AML-193 (cell line): ENCODE measurements around the gene ECI1.

Experiments used
- DNase-seq, 2 experiments: peaks; one replicate each; lab custom pipeline; 2025; lab: John Stamatoyannopoulos, UW

ECI1 gene

GRCh38 chr16:2233872-2234812 lies 17.2 kb downstream of the ECI1 start:
- no peak for DNase-seq

GRCh38 chr16:2233046-2233775 lies 18.2 kb downstream of the ECI1 start:
- no peak for DNase-seq

- DNase-seq = no peak
Observed at GRCh38 chr16:2232094-2232990, 19.0 kb downstream of the ECI1 start.

- no peak for DNase-seq
Observed at GRCh38 chr16:2231016-2231931, 20.1 kb downstream of the ECI1 start.

- no peak for DNase-seq
Observed at GRCh38 chr16:2230376-2230775, 21.0 kb downstream of the ECI1 start.

GRCh38 chr16:2229632-2230250 lies 21.6 kb downstream of the ECI1 start:
- DNase-seq = no peak

- no peak for DNase-seq
Observed at GRCh38 chr16:2229091-2229490, 22.3 kb downstream of the ECI1 start.

- DNase-seq = no peak
Observed at GRCh38 chr16:2228161-2228824, 23.1 kb downstream of the ECI1 start.

GRCh38 chr16:2226918-2227317 lies 24.5 kb downstream of the ECI1 start:
- no peak for DNase-seq

GRCh38 chr16:2226245-2226793 lies 25.1 kb downstream of the ECI1 start:
- no peak for DNase-seq

GRCh38 chr16:2223942-2224486 lies 27.4 kb downstream of the ECI1 start:
- DNase-seq = peak; percentile 27 to 28

- DNase-seq = peak; percentile 98 to 99
Observed at GRCh38 chr16:2223221-2223941, 28.0 kb downstream of the ECI1 start, which contains the start of gene E4F1. Gene E4F1 (plus strand): TSS chr16:2223591. CDS start chr16:2223614, 23 bp downstream.

GRCh38 chr16:2216330-2216729 lies 35.1 kb downstream of the ECI1 start:
- no peak for DNase-seq

GRCh38 chr16:2214719-2214968 lies 36.7 kb downstream of the ECI1 start, which contains the start of gene PGP:
Gene PGP (minus strand): TSS chr16:2214840. CDS start chr16:2214777, 63 bp downstream.
- no peak for DNase-seq

- DNase-seq = no peak
Observed at GRCh38 chr16:2213817-2214718, 37.3 kb downstream of the ECI1 start.

- peak; percentile 45 to 63 for DNase-seq
Observed at GRCh38 chr16:2212362-2213324, 38.7 kb downstream of the ECI1 start.
